Measurements from ENCODE around the gene ASB8.
A peak's percentile ranks its signal among the peaks of the same experiment; 100 is the strongest.
"Not testable (repeated sequence)": the region's sequence is repeated elsewhere in the genome, so short reads cannot be mapped to it uniquely, and the experiment has no call there.

The ASB8 gene

DNA sequence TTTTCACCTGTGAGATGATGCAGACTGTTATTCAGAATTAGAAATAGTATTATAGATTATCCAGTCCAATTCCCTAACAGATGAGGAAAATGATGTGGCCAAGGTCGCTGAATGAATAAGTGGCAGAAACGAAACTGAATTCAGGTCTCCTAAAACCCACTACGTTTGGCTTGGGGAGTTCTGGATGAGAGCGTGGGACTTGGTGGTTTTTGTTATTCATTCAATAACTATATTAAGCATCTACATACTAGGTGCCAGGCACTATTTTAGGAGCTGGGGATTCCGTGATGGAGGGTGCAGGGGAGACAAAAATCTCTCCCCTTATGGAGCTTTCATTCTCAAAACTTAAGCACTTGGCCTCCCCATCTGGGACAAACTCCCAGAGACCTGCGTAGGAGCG lies 25.3 kb upstream of the ASB8 start:
- no peak for DNase-seq (ENCODE audit: low spot score)

GRCh38 chr12:48180857-48181495 lies 23.7 kb upstream of the ASB8 start:
- no peak for DNase-seq (ENCODE audit: low spot score)

- DNase-seq (ENCODE audit: low spot score) = no peak
These were observed 23.1 kb upstream of the ASB8 start for GRCh38 chr12:48180424-48180823.

DNA sequence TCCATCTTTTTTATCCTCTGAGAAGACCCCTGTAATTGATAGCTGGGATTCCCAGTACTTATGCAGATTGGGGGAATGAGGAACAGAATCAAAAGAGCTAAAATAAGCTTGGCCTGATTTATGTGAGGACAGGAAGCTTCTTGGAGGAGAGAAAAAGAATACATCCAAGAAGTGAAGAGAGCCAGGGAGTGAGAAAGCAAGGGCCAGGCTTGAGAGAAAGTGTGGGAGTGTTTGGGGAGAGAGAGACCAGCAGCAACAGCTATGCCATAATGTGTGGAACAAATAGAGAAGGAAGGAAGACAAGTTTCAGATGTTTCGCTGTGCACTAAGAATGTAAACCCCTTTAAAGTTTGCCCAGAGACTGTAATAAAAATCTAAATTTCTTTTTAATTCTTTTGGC lies 22.2 kb upstream of the ASB8 start:
- DNase-seq (ENCODE audit: low spot score) = no peak

DNA sequence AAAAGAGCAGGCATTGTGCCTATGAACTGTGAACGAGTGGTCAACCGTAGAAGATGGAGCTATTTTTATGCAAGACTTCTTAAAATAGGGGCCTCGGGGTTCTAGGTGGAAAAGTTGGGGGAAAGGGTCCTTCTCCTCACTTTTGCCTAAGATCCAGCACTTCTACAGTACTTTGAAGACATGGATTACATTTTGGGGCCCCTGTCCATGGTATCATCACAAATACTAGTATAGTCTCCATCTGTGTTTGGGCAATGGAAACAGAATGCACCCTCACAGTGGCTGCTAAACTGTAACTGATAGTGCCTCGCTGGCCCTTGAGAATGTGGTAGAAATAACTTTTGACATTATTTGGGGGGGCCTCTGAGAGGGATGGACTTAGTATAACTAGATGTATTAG lies 20.7 kb upstream of the ASB8 start:
- DNase-seq (ENCODE audit: low spot score) = no peak

- DNase-seq (ENCODE audit: low spot score) = no peak
These were observed 19.1 kb upstream of the ASB8 start for GRCh38 chr12:48176417-48176751.

DNA sequence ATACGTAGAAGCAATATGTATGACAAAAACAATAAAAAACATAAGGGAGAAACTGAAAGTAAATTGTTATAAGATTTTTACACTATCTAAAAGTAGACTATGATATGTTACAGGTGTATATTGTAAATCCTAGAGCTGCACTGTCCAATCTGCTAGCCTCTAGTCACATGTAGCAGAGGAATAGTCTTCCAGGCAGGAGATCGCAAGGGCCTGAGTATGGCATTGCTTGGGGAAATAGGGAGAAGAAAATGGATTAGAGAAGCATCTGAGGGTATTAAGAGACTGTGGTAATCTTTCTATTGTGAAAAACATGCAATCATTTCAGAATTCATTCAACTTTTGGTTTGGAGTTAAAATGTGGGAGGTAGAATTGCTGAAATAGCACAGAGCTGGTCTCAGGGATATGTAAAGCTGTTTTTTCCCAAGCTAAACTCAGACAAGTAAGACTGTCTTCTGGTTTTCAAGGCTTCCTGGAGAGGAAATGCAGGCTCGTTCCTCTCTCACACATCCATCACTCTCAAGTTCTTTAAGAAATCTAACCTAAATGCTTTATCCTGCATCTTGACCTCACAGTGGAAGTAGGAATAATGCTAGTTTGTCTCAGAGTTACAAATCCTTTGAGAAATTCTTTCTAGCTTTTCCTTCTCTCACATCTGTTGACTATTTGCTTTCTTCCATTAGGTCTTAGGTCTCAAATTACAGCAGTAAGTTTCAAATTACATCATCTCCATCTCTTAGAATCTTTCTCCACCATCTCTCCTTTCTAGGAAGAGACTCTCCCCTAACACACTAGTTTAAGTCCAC lies 18.5 kb upstream of the ASB8 start:
- DNase-seq (ENCODE audit: low spot score) = no peak

DNA sequence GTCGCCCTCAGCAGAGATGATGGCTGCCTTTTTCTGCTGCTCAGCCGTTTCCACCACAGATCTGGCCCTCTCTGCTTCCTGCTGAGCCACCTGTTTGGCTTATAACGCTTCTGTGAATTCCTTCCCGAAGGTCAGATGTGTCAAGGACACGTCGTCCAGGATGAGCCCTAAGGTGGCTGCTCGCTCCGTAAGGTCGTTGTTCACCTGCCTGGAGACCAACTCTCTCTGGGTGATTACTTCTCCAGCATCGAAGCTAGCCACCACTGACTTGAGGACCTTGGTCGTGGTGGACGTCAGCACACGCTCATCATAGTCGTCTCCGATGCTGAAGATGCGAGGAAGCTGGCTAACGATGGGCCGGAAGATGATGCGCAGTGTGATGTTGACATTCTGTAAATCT lies 11.7 kb upstream of the ASB8 start:
- no peak for DNase-seq (ENCODE audit: low spot score)

- peak; percentile 79 for DNase-seq (ENCODE audit: low spot score)
These were observed 8.0 kb upstream of the ASB8 start for GRCh38 chr12:48165089-48165981.

GRCh38 chr12:48164451-48164850 lies 7.1 kb upstream of the ASB8 start:
- DNase-seq (ENCODE audit: low spot score) = no peak

DNA sequence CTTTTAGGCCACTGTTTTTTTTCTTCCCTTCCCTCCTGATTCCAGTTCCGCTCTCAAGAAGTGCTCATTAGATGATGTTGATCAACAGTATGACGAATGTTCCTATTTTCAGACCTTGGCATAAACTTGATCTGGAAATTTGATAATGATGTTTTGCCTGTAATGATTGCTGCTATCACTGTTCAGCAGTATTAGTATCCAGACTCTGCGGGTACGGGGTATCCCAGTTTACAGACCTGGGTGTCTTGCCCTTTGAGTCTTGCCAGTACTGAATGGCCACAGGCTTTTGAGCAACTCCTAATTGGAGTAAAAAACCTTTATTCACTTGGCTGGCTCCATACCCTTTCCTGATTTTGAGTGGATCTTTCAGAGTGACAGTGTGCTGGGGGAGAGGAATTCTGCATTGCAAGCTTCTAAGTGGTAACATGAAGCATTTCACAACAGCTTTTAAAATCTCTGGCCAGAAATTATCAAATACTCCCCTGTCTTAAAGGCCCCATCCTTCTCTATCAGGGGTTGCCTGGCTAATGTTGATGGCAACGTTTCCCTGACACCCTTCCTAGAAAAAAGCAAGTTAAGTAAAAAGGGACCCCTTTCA lies 5.9 kb upstream of the ASB8 start:
- DNase-seq (ENCODE audit: low spot score) = no peak

GRCh38 chr12:48160807-48161206 lies 3.5 kb upstream of the ASB8 start:
- DNase-seq (ENCODE audit: low spot score) = no peak

GRCh38 chr12:48160046-48160445 lies 2.7 kb upstream of the ASB8 start:
- no peak for DNase-seq (ENCODE audit: low spot score)

DNA sequence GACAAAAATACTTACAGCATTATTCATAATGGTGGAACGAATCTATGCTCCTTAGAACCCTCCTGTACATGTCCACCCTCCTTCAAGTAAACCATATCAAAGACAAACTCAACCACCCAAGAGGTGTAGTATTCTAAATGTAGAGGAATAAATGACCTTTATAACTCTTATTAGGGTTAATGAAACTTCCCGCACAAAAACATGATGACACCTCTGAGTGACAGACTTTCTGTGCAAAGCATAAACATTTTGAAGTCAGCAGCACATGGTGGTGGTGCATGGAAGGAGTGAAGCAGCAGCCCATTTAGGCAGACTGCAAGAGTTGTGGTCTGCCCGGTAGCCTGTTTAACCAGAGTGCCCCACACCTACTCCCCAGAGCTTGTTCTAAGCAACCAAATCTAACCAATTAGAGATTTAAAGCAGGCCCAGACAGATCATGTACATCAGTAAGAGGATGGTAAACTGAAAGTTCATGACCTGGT lies 615 bp upstream of the ASB8 start:
- no peak for DNase-seq (ENCODE audit: low spot score)

GRCh38 chr12:48156652-48157017 lies 680 bp downstream of the ASB8 start:
- no peak for DNase-seq (ENCODE audit: low spot score)

DNA sequence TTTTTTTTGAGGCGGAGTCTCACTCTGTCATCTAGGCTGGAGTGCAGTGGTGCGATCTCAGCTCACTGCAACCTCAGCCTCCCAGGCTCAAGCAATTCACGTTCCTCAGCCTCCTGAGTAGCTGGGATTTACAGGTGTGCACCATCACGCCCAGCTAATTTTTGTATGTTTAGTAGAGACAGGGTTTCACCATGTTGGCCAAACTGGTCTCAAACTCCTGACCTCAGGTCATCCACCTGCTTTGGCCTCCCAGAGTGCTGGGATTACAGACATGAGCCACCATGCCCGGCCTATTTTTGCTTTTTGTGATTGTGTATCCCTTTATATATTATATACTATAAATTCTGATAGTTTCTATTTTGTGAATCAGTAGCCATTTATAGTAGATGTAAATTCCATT lies 1.5 kb downstream of the ASB8 start:
- not testable (repeated sequence) for DNase-seq (ENCODE audit: low spot score)

GRCh38 chr12:48151103-48151771 lies 6.1 kb downstream of the ASB8 start:
- no peak for DNase-seq (ENCODE audit: low spot score)

DNA sequence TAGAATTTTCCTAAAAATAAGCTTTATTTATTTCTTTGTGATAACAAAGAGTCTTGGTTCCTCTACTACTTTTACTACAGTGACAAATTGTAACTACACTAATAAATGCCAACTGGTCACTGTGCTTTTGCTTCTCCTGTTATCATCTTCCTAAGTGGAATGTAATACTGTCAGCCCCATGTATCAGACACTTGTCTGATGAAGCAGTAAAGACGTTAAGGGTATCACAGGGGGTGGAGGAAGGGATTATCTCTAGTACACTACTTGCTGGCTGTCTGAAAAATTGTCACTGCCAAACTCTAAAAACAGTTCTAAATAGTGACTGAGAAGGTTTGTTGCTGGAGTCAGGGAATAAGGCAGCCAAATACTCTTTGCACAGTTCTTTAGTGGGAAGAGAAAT lies 11.3 kb downstream of the ASB8 start:
- DNase-seq (ENCODE audit: low spot score) = no peak

- DNase-seq (ENCODE audit: low spot score) = no peak
These were observed 13.4 kb downstream of the ASB8 start for GRCh38 chr12:48143898-48144297.

GRCh38 chr12:48142818-48143674 lies 14.3 kb downstream of the ASB8 start:
- DNase-seq (ENCODE audit: low spot score) = no peak

DNA sequence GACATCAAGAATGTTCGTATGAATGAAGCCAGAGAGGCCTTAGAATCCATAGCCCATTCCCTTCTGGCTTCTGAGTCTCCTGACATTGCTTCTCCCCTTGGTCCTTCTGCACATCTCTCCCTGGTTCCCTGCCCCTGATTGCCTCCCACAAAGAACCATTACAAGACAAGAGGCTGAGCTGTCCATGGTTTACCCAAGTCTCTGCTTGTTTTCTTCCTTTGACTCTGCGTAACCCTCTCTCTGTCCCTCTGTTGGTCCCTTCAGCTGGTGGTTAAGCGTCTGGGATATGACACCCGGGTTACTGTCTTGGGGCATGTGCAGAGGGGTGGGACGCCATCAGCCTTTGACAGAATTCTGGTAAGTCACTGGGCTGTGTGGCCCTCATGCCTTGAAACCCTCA lies 22.3 kb downstream of the ASB8 start:
- no peak for DNase-seq (ENCODE audit: low spot score)
